GM21723 (cell line): ENCODE measurements around the gene LRRTM2.
"Not testable (repeated sequence)": the region's sequence is repeated elsewhere in the genome, so short reads cannot be mapped to it uniquely, and the experiment has no call there.

ENCODE experiments used
- ATAC-seq: cut with Tn5 transposase; IDR thresholded peaks from one replicate; pipeline ENCODE4 v1.9.1; 2021; ENCODE audit warnings: mild to moderate bottlenecking, moderate library complexity; ENCODE audit not compliant: unreplicated experiment

The LRRTM2 gene

DNA sequence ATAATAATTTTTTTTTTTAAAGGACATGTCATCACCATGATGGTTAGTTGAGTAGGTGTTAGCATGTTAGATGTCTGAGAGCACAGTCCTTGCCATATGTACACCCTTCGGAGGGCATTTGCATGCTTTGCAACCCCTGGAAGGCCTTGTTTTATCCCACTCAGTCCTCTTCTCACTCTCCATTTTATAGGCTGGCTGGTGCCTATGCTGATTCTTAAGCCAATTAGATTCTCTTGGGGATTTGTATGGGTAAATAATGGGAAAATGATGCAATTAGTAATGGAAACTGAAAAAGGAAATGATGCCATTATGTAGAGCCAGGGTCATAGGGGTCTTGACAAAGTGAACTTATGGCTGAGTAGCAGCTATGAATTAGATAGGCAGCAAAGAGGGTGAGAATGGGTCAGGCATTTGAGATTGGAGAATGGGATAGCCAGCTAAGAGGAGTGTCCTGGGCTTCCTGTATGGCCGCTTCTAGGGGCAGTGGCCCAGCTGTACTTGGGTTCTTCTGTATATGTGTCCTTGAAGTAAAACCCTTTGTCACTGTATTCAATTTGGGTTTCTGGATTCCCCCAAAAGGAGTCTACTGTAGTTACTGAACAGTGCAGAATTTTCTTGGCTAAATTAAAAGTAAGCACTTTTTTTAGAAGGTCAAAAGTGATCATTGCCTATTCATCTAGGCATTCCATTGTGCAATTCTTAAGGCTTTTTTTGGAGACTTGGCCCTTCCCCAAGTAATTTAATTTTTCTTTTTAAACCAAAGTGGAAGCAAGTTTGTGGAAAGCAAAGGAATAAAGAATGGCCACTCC is 31.6 kb downstream of the LRRTM2 start:
- ATAC-seq, result no peak

DNA sequence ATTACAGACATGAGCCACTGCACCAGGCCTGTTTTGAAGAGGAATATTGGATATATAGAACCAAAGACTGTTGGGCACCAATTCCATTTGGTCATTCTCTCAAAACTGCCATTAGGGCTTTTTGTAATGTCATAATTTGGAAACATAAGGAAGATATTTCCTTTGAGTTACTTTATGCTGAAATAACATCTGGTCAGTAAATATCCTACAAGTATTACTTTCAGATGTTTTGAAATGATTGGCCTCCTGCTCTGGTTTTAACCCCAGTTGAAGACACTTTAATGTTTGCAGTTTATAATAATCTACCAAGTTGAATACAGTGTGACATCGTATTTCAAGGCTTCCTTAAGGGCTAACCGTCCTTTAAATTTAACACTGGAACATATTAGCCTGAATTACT is 33.6 kb downstream of the LRRTM2 start:
- ATAC-seq, result no peak

DNA sequence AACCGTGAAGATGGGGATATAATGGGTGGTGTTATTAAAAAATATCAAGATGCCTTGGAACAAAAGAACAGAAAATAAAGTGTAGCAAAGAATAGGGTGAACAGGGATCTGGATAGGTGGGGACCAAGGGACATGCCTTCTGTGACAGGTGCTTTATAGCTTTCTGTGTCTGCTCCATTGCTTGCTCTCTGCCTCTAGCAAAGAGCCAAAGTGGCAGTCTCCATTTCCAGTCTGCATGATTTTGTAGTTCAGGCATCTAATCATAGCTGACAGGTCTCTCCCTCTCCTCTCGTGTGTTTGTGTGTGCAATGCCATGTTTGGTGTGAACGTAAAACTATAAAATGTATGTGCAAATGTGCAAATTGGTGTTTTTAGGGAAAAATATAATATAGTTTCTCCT is 35.0 kb downstream of the LRRTM2 start:
- ATAC-seq, result no peak

DNA sequence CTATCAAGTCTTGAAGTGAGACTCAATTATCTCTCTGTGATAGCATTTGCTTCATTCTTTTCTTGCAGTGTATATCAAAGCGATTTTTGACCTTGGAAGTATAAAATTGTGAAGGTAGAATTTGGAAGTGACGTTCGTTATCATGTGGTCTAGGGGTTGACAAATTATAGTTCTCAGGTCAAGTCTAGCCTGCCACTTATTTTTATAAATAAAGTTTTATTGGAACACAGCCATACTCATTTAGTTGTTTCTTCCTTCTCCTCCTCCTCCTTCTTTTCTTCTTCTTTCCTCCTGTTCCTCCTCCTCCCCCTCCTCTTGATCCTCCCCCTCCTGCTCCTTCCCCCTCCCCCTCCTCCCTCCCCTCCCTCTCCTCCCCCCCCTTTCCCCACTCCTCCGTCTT is 38.0 kb downstream of the LRRTM2 start:
- ATAC-seq, result no peak

DNA sequence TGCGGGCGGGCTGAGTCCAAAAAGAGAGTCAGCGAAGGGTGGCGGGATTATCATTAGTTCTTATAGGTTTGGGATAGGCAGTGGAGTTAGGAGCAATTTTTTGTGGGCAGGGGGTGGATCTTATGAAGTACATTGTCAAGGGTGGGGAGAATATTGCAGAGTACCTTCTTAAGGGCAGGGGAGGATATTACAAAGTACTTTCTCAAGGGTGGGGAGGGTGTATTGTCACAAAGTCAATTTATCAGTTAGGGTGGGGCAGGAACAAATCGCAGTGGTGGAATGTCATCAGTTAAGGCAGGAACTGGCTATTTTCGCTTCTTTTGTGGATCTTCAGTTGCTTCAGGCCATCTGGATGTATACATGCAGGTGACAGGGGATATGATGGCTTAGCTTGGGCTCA is 40.3 kb downstream of the LRRTM2 start:
- ATAC-seq, result not testable (repeated sequence)

DNA sequence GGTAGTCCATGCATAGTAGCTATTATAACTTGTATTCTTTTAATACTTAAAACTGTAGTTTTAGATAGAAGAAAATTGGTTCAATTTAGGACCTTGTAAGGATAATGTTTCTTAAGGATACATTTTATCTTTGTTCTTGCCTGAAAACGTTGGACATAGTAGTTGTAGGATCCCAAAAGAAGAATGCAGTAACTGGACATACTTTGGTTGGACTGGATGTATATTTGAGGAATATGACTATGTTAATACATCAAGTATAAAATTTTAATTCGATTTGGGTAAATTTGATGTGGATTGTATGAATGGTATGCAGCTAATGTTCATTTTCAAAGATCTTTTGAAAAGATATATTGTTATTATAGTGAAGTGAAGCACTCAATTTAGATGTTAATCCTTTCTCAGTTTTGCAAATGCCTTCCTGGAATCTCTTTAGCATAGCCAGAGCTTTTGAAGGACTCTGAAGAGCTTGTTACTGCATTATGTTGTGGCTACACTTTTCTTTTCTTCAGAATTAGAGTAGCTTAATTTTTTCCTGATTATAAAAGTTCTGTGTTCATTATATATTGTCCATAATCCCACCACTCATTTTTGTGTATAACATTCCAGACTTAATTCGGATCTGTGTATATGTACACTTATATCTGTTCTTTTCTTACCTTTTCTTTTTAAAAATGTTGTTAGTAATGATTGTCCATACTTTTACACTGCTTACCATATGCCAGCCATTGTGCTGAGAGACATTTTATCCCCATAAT is 41.2 kb downstream of the LRRTM2 start:
- no peak for ATAC-seq

DNA sequence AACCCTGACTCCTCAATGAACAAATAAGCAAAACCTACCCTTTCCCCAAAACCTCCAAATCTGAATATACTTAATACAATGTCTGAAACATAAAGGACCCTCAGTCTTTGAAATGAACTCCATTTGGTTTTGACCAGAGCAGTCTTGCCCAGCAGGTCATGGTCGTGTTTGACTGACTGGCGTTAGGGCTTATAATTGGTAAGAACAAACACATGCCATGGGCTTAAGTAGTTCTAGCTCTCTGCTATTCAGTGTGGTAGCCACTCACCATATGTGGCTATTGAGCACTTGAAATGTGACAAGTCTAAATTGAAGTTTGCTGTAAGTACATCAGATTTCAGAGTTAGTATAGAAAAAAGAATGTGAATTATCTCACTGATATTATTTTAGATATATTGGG is 42.1 kb downstream of the LRRTM2 start:
- no peak for ATAC-seq

DNA sequence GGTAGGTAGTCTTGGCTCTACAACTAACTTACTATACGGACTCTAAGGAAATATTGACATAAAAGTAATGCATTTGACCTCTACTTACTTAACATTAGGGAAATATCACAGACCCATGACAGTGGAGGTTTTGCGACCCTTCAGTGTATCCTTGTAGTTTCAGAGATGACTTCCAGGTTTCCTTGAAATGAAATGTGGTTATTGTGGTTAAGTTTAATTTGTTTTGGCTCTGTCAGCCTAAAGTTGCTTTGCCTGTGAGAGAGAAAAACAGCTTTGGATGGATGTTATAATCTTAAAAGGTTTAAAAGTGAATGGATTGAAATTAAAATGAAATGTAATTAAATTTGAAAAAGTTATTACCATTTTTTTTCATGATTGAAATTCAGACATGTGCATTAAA is 42.9 kb downstream of the LRRTM2 start:
- no peak for ATAC-seq

DNA sequence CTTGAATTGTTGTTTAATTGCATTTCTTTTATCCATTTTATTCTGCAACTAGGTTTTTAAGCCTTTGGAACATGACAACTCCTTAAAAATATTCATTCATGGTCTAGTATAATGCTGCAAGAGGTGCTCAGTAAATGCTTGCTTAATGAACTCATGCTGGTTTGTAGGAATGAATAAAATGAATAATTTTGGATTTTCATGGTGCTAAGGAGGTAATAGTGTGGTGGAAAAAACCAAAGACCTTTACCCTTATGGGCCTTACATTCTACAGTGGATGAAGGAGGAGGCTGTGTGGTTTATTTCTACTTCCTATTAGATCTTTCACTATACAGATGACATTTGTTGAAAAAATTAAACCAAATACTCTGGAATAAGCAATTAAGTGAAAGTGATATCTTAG is 43.4 kb downstream of the LRRTM2 start:
- no peak for ATAC-seq

DNA sequence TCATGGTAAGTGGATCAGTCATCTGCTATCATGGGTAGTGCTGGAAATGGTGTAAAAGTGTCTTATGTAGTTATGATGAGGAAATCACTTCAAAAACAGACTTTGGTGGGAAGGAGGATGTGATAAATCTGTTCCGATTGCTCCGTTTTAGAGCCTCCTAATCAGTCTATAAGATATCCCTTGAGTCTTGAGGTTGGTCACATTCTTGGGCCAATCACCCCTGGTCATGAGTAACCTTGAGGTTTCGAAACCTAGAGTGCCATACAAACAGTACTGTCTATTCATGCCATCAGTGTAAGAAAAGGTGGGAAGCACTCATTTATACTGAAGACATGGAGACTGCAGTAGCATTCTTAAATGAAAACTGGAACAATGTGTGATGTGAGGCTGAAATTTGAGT is 45.8 kb downstream of the LRRTM2 start:
- no peak for ATAC-seq

DNA sequence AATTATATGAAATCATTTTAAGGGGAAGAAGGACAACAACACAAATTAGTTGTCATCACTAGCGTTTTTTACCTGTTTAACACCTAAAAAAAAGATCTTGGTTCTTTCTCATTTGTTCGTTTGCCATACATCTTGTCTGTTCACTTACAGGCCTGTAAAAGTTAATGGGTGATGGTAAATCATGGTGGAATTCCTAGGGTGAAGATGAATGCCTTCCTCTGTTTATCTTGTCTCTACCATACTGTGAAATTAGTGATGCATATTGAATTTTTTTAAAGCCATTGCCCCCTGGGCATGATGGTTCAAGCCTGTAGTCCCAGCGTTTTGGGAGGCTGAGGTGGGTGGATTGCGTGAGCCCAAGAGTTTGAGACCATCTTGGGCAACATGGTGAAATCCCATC is 46.6 kb downstream of the LRRTM2 start:
- no peak for ATAC-seq

DNA sequence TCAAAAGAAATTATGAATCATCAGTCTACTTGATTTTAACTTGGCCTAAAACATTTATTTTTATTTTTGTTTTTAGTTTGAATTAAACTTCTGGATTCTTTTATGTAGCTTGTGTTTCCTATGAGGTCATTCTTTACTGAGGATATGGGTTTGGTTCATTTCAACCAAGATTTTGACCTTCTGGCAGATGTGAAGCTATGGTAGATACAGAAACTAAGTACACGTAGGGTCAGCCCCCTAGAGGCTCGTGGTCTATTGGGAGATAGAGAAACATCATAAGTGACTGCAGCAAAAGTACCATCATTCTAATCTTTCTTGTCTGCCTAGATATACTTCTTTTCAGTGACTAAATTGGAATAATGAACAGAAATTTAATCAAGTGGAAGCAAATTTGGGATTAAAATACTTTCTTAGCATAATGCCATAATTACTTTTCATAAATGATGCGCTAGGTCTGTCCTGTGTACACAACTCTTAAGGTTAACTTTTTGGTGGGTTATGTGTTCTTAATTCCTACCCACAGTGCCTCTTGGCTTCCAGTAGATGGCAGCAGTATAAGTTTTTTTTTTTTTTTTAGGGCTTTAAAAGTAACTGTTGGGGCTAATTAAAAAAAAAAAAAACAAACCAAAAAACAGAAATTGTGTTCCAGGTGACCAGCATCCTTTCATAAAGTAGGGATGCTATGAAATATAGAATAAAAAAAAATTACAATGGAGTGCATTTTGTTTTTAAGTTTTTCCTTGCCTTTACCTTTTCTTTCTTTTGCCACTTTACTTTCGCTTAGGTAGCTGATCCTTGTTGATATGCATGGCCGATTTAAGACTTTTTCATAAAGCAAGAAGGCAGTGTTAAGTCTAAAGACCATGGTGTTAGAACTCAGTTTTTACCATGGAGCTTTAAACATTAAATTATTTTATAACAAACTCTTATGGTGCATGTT is 49.9 kb downstream of the LRRTM2 start:
- ATAC-seq, result no peak

DNA sequence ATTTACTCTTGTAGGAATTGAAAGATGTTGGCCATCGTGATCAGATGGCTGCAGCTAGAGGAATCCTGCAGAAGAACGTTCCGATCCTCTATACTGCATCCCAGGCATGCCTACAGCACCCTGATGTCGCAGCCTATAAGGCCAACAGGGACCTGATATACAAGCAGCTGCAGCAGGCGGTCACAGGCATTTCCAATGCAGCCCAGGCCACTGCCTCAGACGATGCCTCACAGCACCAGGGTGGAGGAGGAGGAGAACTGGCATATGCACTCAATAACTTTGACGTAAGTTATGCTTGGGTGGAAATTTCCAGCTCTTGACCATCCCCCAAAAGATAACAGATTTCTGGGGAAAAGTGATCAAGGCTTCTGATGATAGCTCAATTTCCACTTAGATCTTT is 50.6 kb downstream of the LRRTM2 start:
- ATAC-seq, result no peak

DNA sequence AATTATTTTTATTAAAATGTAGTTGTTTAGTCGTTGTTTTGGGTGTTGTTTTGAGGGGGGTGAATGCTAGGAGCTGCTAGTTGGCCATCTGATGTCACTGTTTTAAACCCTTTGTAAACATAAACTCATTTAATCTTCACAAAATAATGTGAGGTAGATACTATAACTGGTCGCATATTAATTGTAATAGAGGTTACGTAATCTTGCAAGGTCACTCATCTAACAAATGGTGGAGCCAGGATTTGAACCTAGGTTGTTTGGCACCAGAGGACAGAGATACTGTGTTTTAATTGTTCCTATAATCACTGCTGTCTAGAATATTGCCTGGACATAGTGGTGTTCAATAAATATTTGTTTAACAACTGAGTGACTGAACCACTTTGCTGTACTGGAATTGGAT is 54.4 kb downstream of the LRRTM2 start:
- no peak for ATAC-seq

DNA sequence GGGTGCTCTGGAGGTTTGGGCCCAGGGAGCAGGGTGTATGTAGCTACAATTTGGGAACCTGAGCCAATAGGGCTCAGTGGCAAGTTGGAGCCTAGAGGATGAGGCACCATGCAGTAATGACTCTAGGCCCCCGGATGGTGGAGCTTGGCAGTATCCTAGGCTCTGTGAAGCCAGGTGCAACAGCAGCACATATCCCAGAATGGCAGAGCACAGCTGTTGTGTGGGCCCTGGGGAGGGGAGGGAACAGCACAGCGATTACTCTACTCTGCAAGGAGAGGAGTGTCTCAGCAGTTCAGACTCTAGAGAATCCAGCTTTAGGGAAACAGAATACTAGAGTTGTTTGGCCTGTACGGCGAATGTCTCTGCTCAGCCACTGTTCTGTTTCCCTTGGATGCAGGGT is 56.1 kb downstream of the LRRTM2 start:
- no peak for ATAC-seq
